Mesenteric fat pad (tissue), 1 donor: Measurements from ENCODE around the gene LENG8. TPM values are rescaled to one million over a fixed set of nuclear protein-coding genes. Genes with fewer than 3 reads are reported as not detected.
"Not testable (repeated sequence)": the region's sequence is repeated elsewhere in the genome, so short reads cannot be mapped to it uniquely, and the experiment has no call there.

ENCODE experiments used
- DNase-seq: peaks from one replicate; pipeline ENCODE4 v3.0.0-alpha.2; 2020; ENCODE audit warnings: low spot score
- total RNA-seq: library from RNA; stranded (reverse); fragmentation: NEBNext Ultra II Directional; extraction: Animal tissue kit (Norgen Biotek cat#: 25700); gene quantifications from one replicate; pipeline ENCODE4 v1.2.1, GENCODE V29; 2021
- donor health status: DM: yes; HTN: yes; CAD: no.

The LENG8 gene
- total RNA-seq, 1 donor from 2014 or later, result 141 TPM

DNA sequence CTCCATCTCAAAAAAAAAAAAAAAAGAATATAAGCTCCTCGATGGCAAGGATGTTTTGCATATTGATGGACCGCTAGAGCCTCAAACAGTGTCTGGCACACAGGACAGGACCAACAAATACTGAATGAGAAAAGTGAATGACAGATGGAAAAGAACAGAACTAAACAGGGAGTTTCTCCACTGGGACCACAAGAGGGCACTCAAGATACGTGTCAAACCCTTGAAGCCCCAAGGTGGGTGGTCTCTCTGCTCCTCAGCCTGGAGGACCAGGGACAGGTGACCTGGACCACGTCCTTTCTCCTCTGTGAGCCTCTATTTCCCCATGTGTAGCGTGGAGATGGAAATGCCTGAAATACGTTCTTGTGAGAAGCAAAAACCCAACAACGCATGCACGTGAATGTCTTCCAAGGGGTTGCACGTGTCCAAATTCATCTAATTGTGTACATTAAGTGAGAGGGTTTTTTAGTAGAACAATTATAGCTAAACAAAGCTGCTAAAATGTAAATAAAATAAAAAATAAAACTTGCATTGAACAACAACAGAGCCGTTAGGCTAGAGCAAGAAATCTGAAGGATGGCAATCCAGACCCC is 29.8 kb downstream of the LENG8 start:
- DNase-seq, result no peak

DNA sequence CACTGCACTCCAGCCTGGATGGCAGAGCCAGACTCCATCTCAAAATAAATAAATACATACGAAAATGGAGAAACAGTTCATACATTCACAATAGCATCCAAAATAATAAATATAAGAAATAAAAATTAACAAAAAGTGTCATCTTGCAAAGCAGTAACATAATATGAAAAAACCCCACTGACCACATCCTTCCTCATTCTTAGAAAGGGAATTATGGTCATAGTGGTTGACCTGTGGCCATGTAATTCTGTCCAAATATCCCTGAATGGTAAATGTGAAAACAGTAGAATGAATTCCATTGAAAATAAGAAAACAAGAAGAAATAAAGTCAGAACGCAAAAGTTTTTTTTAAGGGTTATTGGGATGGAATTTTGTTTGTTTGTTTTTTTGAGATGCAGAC is 31.1 kb downstream of the LENG8 start:
- DNase-seq, result no peak

- no peak for DNase-seq
Measured at GRCh38 chr19:54481326-54481930, 32.4 kb downstream of the LENG8 start.

- DNase-seq, result no peak
Measured at GRCh38 chr19:54482889-54483288, 33.9 kb downstream of the LENG8 start.

- peak; percentile 43 for DNase-seq
Measured at GRCh38 chr19:54484451-54484850, 35.5 kb downstream of the LENG8 start.

GRCh38 chr19:54485851-54486250 is 36.9 kb downstream of the LENG8 start:
- peak; percentile 64 for DNase-seq

- no peak for DNase-seq
Measured at GRCh38 chr19:54489341-54489740, 40.3 kb downstream of the LENG8 start.

DNA sequence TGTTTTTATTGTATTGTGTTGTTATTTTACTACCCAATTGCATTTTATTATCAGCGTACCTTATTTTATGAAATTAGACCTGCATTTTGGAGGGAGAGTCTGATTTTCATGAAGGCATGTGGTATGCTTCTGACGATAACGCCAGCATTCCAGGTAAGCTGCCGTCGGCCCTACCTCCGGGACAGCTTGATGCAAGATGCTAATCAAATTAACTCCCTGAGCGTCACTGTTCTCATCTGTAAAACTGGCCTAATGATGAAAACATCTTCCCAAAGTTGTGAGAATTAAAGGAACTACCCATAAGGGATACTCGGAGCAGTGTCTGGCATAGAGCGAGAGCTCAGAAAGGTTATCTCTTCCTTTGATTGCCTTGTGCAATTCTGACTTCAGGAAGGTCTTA is 40.8 kb downstream of the LENG8 start:
- peak; percentile 47 for DNase-seq

DNA sequence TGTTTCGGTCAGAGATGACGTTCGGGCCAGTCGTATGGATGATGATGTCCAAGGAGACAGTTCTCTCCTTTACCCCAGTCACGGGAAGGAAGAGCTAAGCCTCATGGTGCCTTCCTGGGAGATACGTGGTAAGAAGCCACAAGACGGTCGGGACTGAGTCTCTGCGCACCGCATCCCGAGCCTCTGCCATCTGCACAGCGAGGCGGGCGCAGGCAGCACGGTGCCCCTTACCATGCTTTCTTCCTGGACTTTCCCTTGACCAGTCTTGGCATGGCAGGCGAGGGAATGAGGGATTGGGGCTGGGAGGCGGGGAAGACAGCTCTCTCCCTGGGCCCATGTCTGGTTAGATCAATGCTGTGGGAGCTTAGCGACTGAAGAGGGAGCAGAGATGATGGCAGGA is 43.6 kb downstream of the LENG8 start:
- DNase-seq, result no peak

DNA sequence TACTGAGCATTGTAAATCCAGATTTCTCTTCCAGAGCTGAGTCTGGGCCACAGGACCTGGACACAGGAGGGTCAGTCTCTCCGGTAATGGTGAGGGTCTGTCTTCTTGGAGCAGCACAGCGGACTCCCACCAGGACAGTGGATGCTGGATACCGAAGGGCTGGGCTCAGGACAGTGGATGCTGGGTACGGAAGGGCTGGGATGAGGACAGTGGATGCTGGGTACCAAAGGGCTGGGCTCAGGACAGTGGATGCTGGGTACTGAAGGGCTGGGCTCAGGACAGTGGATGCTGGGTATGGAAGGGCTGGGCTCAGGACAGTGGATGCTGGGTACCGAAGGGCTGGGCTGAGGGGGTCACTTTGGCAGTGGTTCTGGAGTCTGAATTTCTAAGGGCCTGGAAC is 44.1 kb downstream of the LENG8 start:
- DNase-seq, result peak; percentile 55

DNA sequence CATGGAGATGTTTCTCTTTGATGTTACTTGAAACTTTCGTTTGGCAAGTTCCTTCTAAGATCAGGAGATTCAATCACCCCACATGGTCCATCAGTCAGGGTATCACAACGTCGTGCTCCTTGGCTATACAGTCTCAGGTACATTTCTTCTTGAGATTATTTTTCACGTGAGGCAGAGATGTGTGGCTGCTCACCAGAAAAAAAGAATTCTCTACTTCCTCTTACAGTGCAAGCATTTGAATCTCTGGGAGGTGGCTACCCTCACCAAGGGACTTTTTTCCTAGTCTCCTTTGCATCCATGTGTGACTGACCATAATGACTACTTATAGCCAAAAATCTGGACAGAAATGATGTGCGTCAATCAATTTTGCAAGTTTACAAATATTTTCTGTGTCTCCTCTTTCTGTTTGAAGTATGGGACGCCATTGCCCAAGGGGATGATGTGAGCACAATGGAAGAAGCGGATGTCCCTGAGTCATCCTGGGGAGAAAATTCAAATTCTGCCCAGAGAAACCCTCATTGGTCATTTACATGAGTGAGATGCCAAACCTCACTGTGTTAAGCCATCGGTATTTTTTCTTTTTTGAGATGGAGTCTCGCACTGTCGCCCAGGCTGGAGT is 45.1 kb downstream of the LENG8 start:
- no peak for DNase-seq

GRCh38 chr19:54495284-54495683 is 46.3 kb downstream of the LENG8 start:
- not testable (repeated sequence) for DNase-seq

GRCh38 chr19:54497747-54498450 is 48.9 kb downstream of the LENG8 start:
- not testable (repeated sequence) for DNase-seq

GRCh38 chr19:54498451-54498772 is 49.4 kb downstream of the LENG8 start:
- not testable (repeated sequence) for DNase-seq

DNA sequence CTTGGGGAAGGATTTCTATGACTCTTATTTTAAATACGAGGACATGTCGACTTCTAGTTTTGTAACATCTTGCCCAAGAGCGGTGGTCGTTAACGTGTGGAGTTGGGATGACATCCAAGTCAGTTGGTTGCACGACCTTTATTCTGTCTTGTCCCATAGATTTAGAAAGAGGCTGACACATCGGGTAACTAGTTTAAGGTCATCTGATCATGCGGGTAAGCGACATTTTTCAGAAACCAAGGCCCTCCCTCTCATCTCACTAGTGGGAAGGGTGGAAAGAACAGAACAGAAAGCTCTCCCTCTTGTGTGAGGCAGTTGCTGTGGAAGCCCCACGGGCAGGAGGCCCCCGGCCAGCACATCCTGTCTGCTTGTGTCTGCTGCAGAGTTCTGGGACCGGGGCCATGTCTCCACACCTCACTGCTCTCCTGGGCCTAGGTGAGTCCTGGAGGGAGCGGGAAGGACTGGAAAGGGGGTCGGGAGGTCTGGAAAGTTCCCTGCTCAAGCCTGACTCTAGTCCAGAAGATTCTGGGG is 53.6 kb downstream of the LENG8 start, which contains the start of gene LAIR2:
TSS of gene LAIR2 (plus strand) at position 314 of the 531 bp plus-strand sequence. CDS start at position 402, 88 bp downstream.
- no peak for DNase-seq

- not testable (repeated sequence) for DNase-seq
Measured at GRCh38 chr19:54505542-54505941, 56.5 kb downstream of the LENG8 start.

DNA sequence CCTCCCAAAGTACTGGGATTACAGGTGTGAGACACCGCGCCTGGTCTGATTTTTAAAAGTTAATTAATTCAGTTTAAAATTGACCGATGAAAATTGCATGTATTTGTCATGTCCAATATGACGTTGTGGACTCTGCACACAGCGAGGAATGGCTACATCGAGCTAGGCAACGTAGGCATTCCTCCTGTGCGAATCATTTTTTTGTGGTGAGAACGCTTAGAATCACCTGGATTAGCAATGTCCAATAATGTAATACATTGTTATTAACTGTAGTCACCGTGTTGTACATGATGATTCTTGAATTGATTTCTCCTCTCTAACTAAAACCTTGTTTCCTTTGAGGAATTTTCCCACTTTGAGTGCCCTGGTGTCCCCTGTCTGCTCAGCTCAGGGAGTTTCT is 57.1 kb downstream of the LENG8 start:
- DNase-seq, result no peak

GRCh38 chr19:54507038-54507717 is 58.2 kb downstream of the LENG8 start:
- DNase-seq, result not testable (repeated sequence)

GRCh38 chr19:54507824-54508223 is 58.8 kb downstream of the LENG8 start:
- DNase-seq, result no peak

DNA sequence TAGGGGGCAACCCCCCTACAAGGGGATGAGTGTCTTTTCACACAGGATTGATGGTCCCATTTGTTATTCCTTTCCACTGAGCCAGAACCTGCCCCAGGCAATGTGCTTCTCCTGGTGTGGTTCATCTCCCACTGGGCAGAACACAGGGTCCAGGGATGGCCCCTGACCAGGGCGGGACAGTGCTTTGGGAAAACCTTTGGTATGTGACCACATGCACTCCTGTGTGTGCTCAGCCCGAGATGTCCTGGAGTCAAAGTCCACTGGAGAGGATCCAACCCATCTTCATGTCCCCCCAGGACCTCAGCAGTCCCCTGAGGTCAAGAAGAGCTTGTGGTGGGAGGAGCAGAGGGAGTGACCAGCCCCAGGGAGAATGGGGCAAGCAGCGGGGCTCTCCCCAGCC is 59.5 kb downstream of the LENG8 start:
- DNase-seq, result not testable (repeated sequence)

DNA sequence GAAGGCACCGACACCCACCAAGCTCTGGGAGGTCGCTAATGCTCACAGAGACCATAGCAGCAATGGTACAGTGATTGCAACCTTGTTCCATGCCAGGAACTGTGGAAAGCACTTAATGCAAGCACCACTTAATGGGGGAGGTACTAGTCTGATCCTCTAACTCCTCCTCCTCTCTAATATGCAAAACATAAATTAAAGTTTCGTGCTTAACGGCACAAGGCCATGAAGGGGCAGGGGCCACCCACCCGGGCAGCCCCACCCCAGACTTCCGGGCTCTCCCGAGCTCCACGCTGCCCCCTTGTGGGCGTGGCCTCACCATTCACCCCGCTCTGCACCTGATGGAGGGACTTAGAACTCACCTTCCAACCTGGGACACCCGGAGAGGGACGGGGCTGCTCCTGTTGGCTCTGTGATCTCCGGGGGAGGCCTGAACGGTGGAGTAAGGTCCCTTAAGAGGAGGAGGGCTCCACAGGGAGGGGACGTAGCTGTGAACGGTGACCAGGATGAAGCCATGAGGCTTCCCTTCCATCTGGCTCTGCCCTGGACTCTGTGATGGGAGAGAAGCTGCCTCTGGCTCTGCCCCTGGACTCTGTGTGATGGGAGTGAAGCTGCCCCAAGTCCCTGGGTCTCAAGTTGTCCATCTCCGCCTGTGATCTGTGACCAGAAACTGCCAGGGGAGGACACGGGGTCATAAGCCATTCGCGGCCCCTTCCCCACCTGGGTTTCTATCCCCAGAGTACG is 60.4 kb downstream of the LENG8 start:
- not testable (repeated sequence) for DNase-seq
